HG03045 (cell line): ENCODE results near the gene NCOA6.
A peak's percentile ranks its signal among the peaks of the same experiment; 100 is the strongest.

Source experiments
- ATAC-seq: cut with Tn5 transposase; IDR thresholded peaks from one replicate; pipeline ENCODE4 v1.9.1; 2021; ENCODE audit warnings: mild to moderate bottlenecking, moderate library complexity; ENCODE audit not compliant: unreplicated experiment

The NCOA6 gene

GRCh38 chr20:34825530-34826362, at the start of gene NCOA6:
Gene NCOA6, minus strand, starts transcription at chr20:34825651. Its CDS starts 43,296 bp downstream, at chr20:34782355.
- ATAC-seq = peak; percentile 61

- no peak for ATAC-seq
Measured at GRCh38 chr20:34874094-34874654, 48.7 kb upstream of the NCOA6 start.

- ATAC-seq = no peak
Measured at GRCh38 chr20:34873583-34874093, 48.2 kb upstream of the NCOA6 start.

GRCh38 chr20:34872622-34873224, 47.3 kb upstream of the NCOA6 start, which contains the start of gene GGT7:
Gene GGT7, minus strand, starts transcription at chr20:34872856. Its CDS starts 41 bp downstream, at chr20:34872815.
- ATAC-seq = peak; percentile 53

GRCh38 chr20:34871966-34872621, 46.6 kb upstream of the NCOA6 start:
- ATAC-seq = no peak

- ATAC-seq = no peak
Measured at GRCh38 chr20:34871320-34871926, 46.0 kb upstream of the NCOA6 start.

- ATAC-seq = no peak
Measured at GRCh38 chr20:34864216-34864615, 38.8 kb upstream of the NCOA6 start.

- ATAC-seq = no peak
Measured at GRCh38 chr20:34863421-34863965, 38.0 kb upstream of the NCOA6 start.

- no peak for ATAC-seq
Measured at GRCh38 chr20:34862724-34863123, 37.3 kb upstream of the NCOA6 start.

- ATAC-seq = no peak
Measured at GRCh38 chr20:34861386-34862084, 36.1 kb upstream of the NCOA6 start.

GRCh38 chr20:34859826-34860545, 34.5 kb upstream of the NCOA6 start:
- ATAC-seq = no peak

- ATAC-seq = no peak
Measured at GRCh38 chr20:34859367-34859766, 33.9 kb upstream of the NCOA6 start.

GRCh38 chr20:34852298-34852697, 26.8 kb upstream of the NCOA6 start:
- ATAC-seq = no peak

GRCh38 chr20:34850969-34851368, 25.5 kb upstream of the NCOA6 start:
- no peak for ATAC-seq

GRCh38 chr20:34849778-34850177, 24.3 kb upstream of the NCOA6 start:
- no peak for ATAC-seq

- ATAC-seq = no peak
Measured at GRCh38 chr20:34848597-34848996, 23.1 kb upstream of the NCOA6 start.

- no peak for ATAC-seq
Measured at GRCh38 chr20:34843421-34843820, 18.0 kb upstream of the NCOA6 start.

GRCh38 chr20:34842143-34842542, 16.7 kb upstream of the NCOA6 start:
- no peak for ATAC-seq

- ATAC-seq = no peak
Measured at GRCh38 chr20:34834459-34834893, 9.0 kb upstream of the NCOA6 start.
